K562 (cell line): ENCODE results near the gene CHST7. TPM values are rescaled to one million over a fixed set of nuclear protein-coding genes. Genes with fewer than 3 reads are reported as not detected.

Experiments used
- ATAC-seq: fragments of 200-7000 bp; cut with Tn5 transposase; 3 replicates; pipeline ENCODE4 v1.9.1; 2020; ENCODE audit warnings: moderate library complexity
- BruUV-seq: library from RNA; stranded (reverse); fragments of 400-500 nt; replicated peaks from 2 replicates; lab custom pipeline; 2021; lab: Mats Ljungman, UMichigan
- CTCF ChIA-PET: fragments of 300-600 bp; formaldehyde crosslinking; extraction: SDS; loops from one replicate; lab custom pipeline; 2021; ENCODE audit warnings: low intra/inter-chr PET ratio; lab: Yijun Ruan, JAX
- POLR2A ChIA-PET: fragments of 300-600, 350-650 bp; sonication (Branson Sonifier 250); formaldehyde crosslinking; extraction: SDS; loops from one replicate; lab custom pipeline; 2021; ENCODE audit warnings: antibody characterized with exemption, inconsistent platforms; lab: Yijun Ruan, JAX
- DNase-seq, 4 experiments: peaks; one replicate each; pipeline versions ENCODE4 v3.0.0 to v3.0.0-alpha.2; 2011 to 2018; ENCODE audit warnings: low spot score in 3 of 4, mixed read lengths in 3 of 4; ENCODE audit errors: extremely low read depth in 1 of 4
- FAIRE-seq: peaks from 2 replicates; lab custom pipeline; 2011; peaks lifted over from hg19 to GRCh38; lab: Jason Lieb, UNC
- H2AFZ ChIP-seq: 2 replicates; pipeline ENCODE4 v1.6.0; 2011; ENCODE audit warnings: low read depth, low read length, control low read depth, inconsistent platforms
- H3K27ac ChIP-seq: fragments of 200-600 bp; 3 replicates; pipeline ENCODE4 v1.8.0; 2011; ENCODE audit warnings: low read depth, mild to moderate bottlenecking, control low read depth, inconsistent platforms, low read length, moderate library complexity, mixed read lengths; ENCODE audit errors: extremely low read depth
- H3K27me3 ChIP-seq, 2 experiments: fragments of 300-600 bp in 1 of 2; 2 replicates in 1 of 2; 3 replicates in 1 of 2; pipeline versions ENCODE4 v1.6.0 to v1.8.0; 2011; ENCODE audit warnings: inconsistent platforms in 2 of 2, low read length in 2 of 2, mild to moderate bottlenecking in 1 of 2, mixed read lengths in 1 of 2, moderate library complexity in 1 of 2; ENCODE audit not compliant: control insufficient read depth in 2 of 2, insufficient read depth in 2 of 2
- H3K36me3 ChIP-seq: fragments of 300-600 bp; 3 replicates; pipeline ENCODE4 v1.8.0; 2011; ENCODE audit warnings: mild to moderate bottlenecking, low read length, inconsistent platforms; ENCODE audit not compliant: control insufficient read depth, insufficient read depth
- H3K4me1 ChIP-seq, 2 experiments: fragments of 200-600 bp in 1 of 2; replicated peaks in 1 of 2; 2 replicates in 1 of 2; 3 replicates in 1 of 2; pipeline versions ENCODE4 v1.5.1 to v1.8.0; 2011; ENCODE audit warnings: inconsistent platforms in 2 of 2, low read length in 2 of 2, mild to moderate bottlenecking in 1 of 2, mixed read lengths in 1 of 2, moderate library complexity in 1 of 2; ENCODE audit not compliant: control insufficient read depth in 2 of 2, insufficient read depth in 2 of 2
- H3K4me2 ChIP-seq: 2 replicates; pipeline ENCODE4 v1.6.1; 2011; ENCODE audit warnings: low read length, control low read depth, inconsistent platforms, mixed read lengths; ENCODE audit not compliant: insufficient read depth
- H3K4me3 ChIP-seq: fragments of 200-600 bp; sonication (generic), shearing (Covaris generic); 2 replicates; pipeline ENCODE4 v1.5.1; 2016; ENCODE audit warnings: control low read depth, inconsistent platforms
- H3K79me2 ChIP-seq: fragments of 200-600 bp; 3 replicates; pipeline ENCODE4 v1.8.0; 2011; ENCODE audit warnings: low read length, inconsistent platforms; ENCODE audit not compliant: control insufficient read depth, insufficient read depth
- H3K9ac ChIP-seq, 2 experiments: 2 replicates each; pipeline versions ENCODE4 v1.6.0 to v1.6.1; 2011; ENCODE audit warnings: low read depth in 2 of 2, low read length in 2 of 2, control low read depth in 1 of 2, inconsistent platforms in 1 of 2, mild to moderate bottlenecking in 1 of 2, mixed read lengths in 1 of 2; ENCODE audit not compliant: insufficient read depth in 1 of 2
- H3K9me1 ChIP-seq: one replicate; pipeline ENCODE4 v1.6.0; 2011; ENCODE audit warnings: inconsistent platforms, mild to moderate bottlenecking, low read length, moderate library complexity; ENCODE audit not compliant: control insufficient read depth, insufficient read depth
- H3K9me3 ChIP-seq: replicated peaks from 2 replicates; pipeline ENCODE4 v1.5.1; 2011; ENCODE audit warnings: low read depth, low read length, inconsistent platforms; ENCODE audit not compliant: control insufficient read depth, insufficient read depth
- H4K20me1 ChIP-seq: replicated peaks from 2 replicates; pipeline ENCODE4 v1.6.1; 2011; ENCODE audit warnings: low read length, inconsistent platforms, mixed read lengths; ENCODE audit not compliant: control insufficient read depth, insufficient read depth
- CBX3 ChIP-seq, 2 experiments: IDR thresholded peaks; 1 replicate in 1 of 2; 2 replicates in 1 of 2; pipeline ENCODE4 v1.6.1; 2012; ENCODE audit warnings: inconsistent platforms in 2 of 2, low read length in 2 of 2, borderline replicate concordance in 1 of 2, control low read depth in 1 of 2
- DMBX1 ChIP-seq: fragments of 250-450 bp; sonication (Bioruptor Pico); IDR thresholded peaks from 2 replicates; pipeline ENCODE4 v1.8.0; 2022; ENCODE audit warnings: inconsistent platforms, mild to moderate bottlenecking, moderate library complexity, borderline replicate concordance
- EGR1 ChIP-seq: fragments of 450-650 bp; conservative IDR thresholded peaks from 2 replicates; pipeline ENCODE4 v1.6.1; 2017; ENCODE audit warnings: mild to moderate bottlenecking
- EP400 ChIP-seq: fragments of 450-650 bp; IDR thresholded peaks from 2 replicates; pipeline ENCODE4 v1.6.1; 2017; ENCODE audit warnings: antibody characterized with exemption, mild to moderate bottlenecking, moderate library complexity
- GABPB1 ChIP-seq: sonication (generic); formaldehyde crosslinking; IDR thresholded peaks from 2 replicates; pipeline ENCODE4 v1.8.0; 2022; ENCODE audit warnings: mild to moderate bottlenecking, missing genetic modification reagents
- GATA2 ChIP-seq: sonication (generic); formaldehyde crosslinking; IDR thresholded peaks from 2 replicates; pipeline ENCODE4 v1.4.0; 2020; ENCODE audit warnings: mild to moderate bottlenecking, missing genetic modification reagents
- KAT7 ChIP-seq: sonication (generic); formaldehyde crosslinking; IDR thresholded peaks from 2 replicates; pipeline ENCODE4 v1.8.0; 2022; ENCODE audit warnings: missing genetic modification reagents, mild to moderate bottlenecking, borderline replicate concordance
- LARP7 ChIP-seq: fragments of 450-650 bp; IDR thresholded peaks from 2 replicates; pipeline ENCODE4 v1.6.1; 2016
- MCM7 ChIP-seq, 2 experiments: fragments of 450-650 bp; IDR thresholded peaks; 2 replicates each; pipeline ENCODE4 v1.6.1; 2016 to 2018
- MED1 ChIP-seq: sonication (generic); formaldehyde crosslinking; IDR thresholded peaks from 2 replicates; pipeline ENCODE4 v1.8.1; 2023; ENCODE audit warnings: missing genetic modification reagents, borderline replicate concordance
- SIRT6 ChIP-seq: IDR thresholded peaks from one replicate; pipeline ENCODE4 v1.6.1; 2012; ENCODE audit warnings: low read depth, mild to moderate bottlenecking, control low read depth, inconsistent platforms, low read length, moderate library complexity
- ZC3H8 ChIP-seq: fragments of 450-650 bp; IDR thresholded peaks from 2 replicates; pipeline ENCODE4 v1.6.1; 2017
- ZNF121 ChIP-seq: sonication (generic); formaldehyde crosslinking; conservative IDR thresholded peaks from 2 replicates; pipeline ENCODE4 v1.8.0; 2022; ENCODE audit warnings: missing genetic modification reagents
- ZNF197 ChIP-seq: fragments of 200-800 bp; sonication (Bioruptor generic); IDR thresholded peaks from 2 replicates; pipeline ENCODE4 v1.6.1; 2016; ENCODE audit warnings: low read depth, missing genetic modification characterization, missing compliant biosample characterization
- ZNF23 ChIP-seq: fragments of 250-450 bp; sonication (Bioruptor Pico); IDR thresholded peaks from 2 replicates; pipeline ENCODE4 v1.4.0; 2020; ENCODE audit warnings: mild to moderate bottlenecking
- ZNF551 ChIP-seq: fragments of 250-450 bp; sonication (Bioruptor Pico); IDR thresholded peaks from 2 replicates; pipeline ENCODE4 v1.5.0; 2021; ENCODE audit warnings: mild to moderate bottlenecking, moderate library complexity
- ZNF639 ChIP-seq, 2 experiments: fragments of 200-800 bp in 1 of 2; sonication (Bioruptor generic) in 1 of 2; sonication (generic) in 1 of 2; formaldehyde crosslinking in 1 of 2; IDR thresholded peaks in 1 of 2; conservative IDR thresholded peaks in 1 of 2; 2 replicates each; pipeline versions ENCODE4 v1.5.0 to v1.6.1; 2016 to 2020; ENCODE audit warnings: missing compliant biosample characterization in 1 of 2, missing genetic modification characterization in 1 of 2, missing genetic modification reagents in 1 of 2
- ZNF785 ChIP-seq: fragments of 250-450 bp; sonication (Bioruptor Pico); IDR thresholded peaks from 2 replicates; pipeline ENCODE4 v1.4.0; 2020; ENCODE audit warnings: mild to moderate bottlenecking
- WGBS: fragments of 100-300 bp; shearing (Covaris generic); methylation state at CpG from one replicate; pipeline ENCODE4 v1.1.6; 2016; ENCODE audit warnings: low coverage, mixed read lengths; ENCODE audit not compliant: insufficient coverage; ENCODE audit errors: missing lambda C conversion rate; 5-methylcytosine and 5-hydroxymethylcytosine counted together
- in situ Hi-C: fragments of 300-500 bp; cut with MboI; formaldehyde crosslinking; loops from 4 replicates; pipeline ENCODE4 v1.15.0; 2018; ENCODE audit warnings: inconsistent platforms, mixed read lengths
- intact Hi-C: fragments of 100-400 bp; cut with micrococcal nuclease; formaldehyde crosslinking; loops from 2 replicates; pipeline ENCODE4 v1.14.2; 2022
- polyA plus RNA-seq, 8 experiments: library from polyadenylated mRNA; depleted of rRNA in 4 of 8; stranded (reverse) in 5 of 8; unstranded in 3 of 8; fragments of >200 nt; fragmentation: Nextera tagmentation in 2 of 8; fragmentation: Illumina TruSeq in 1 of 8; extraction: Ambion mirVana in 2 of 8; extraction: Trizol in 1 of 8; gene quantifications; 2 replicates each; pipeline versions ENCODE4 v1.2.1 to v1.2.3, GENCODE V29; 2011 to 2014; ENCODE audit warnings: inconsistent platforms in 1 of 8, missing spikeins in 1 of 8
- total RNA-seq, 7 experiments: library from RNA; depleted of rRNA in 6 of 7; stranded (reverse); fragments of >200 nt in 6 of 7; fragmentation: Illumina TruSeq in 2 of 7; extraction: Trizol in 2 of 7; gene quantifications; 2 replicates each; pipeline versions ENCODE4 v1.2.1 to v1.2.3, GENCODE V29; 2011 to 2021; ENCODE audit warnings: low replicate concordance in 1 of 7
- TF ChIP-seq, protein P1 (sequence below): fragments of 450-650 bp; IDR thresholded peaks from 2 replicates; pipeline ENCODE4 v1.6.1; 2017; ENCODE audit warnings: antibody characterized with exemption

The CHST7 gene
- total and polyA plus RNA-seq, 9 of the 15 experiments (the other 6 are each of a cell fraction or from before 2014, with no cell fraction given), result 0.04 to 0.41 (median 0.09) TPM; not detected in 2

DNA sequence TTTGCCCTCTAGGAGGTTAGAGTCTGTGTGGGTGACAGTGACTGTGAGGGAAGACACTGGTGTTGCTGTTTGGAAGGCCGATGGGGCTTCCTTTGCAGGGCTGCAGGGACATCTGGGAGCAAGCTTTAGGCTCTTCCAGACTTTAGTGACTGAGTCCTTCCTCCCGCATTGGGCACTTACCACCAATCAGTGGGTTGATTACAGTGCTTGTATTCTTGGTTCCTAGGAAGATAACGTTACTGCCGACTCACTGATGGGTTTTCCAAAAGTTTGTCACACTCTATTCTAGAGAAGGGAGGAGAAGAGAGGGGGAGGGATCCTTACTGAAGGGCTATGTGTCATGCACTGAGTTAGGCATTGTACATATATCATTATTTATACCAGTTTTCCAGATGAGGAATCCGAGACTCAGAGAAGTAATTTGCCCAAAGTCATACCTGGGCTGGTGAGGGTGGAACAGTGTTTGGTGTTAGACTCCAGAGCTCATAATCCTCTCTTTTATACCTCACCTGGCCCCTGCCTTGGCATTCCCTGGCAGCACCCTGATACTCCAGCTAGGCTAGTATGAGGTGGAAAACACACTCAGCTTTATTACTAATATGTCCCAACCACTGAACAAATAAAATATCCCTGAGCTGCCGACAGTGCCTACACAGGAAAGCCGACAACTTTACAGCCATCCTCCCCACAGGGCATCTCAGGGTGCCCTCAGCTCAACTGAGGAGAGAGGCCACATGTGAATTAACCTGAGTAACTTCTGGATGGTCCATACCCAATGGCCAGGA lies 3.8 kb downstream of the CHST7 start:
- ChIA-PET CTCF (no interaction called here), POLR2A (interaction anchor here (0.7 kb wide), 1 partner anchor 274 kb away, joined by 4 read pairs; no protein-coding TSS in a partner anchor)
- Histone ChIP-seq H3K36me3 (no peaks in the 10 kb centered on the region), H3K4me1 (no peaks in the 10 kb centered on the region), H3K4me2 (no peak overlapping the region), H3K27me3 (no peaks in the 10 kb centered on the region), H3K4me3 (no peak overlapping the region), H4K20me1 (no peaks in the 10 kb centered on the region), H3K9ac (no peak overlapping the region), H2AFZ (no peak overlapping the region), H3K9me1 (no peaks in the 10 kb centered on the region), H3K79me2 (no peaks in the 10 kb centered on the region), H3K9me3 (no peaks in the 10 kb centered on the region), H3K27ac (no peak overlapping the region)
- FAIRE-seq (no peak), ATAC-seq (no peak), DNase-seq (no peak)
- BruUV-seq, result no TSS peak
- WGBS, result 0% methylated on average over 7 of the region's 7 CpGs
- intact Hi-C loops (no loop called here), in situ Hi-C loops (no loop called here)
- no peak for TF ChIP-seq MCM7 (IDR thresholded peaks at IDR 0.05)
- no peak for TF ChIP-seq ZNF23 (CRISPR knock-in tag)
- TF ChIP-seq ZNF121, result no peak
- no peak for TF ChIP-seq LARP7
- no peak for TF ChIP-seq ZNF551 (CRISPR knock-in tag)
- TF ChIP-seq, protein P1, sequence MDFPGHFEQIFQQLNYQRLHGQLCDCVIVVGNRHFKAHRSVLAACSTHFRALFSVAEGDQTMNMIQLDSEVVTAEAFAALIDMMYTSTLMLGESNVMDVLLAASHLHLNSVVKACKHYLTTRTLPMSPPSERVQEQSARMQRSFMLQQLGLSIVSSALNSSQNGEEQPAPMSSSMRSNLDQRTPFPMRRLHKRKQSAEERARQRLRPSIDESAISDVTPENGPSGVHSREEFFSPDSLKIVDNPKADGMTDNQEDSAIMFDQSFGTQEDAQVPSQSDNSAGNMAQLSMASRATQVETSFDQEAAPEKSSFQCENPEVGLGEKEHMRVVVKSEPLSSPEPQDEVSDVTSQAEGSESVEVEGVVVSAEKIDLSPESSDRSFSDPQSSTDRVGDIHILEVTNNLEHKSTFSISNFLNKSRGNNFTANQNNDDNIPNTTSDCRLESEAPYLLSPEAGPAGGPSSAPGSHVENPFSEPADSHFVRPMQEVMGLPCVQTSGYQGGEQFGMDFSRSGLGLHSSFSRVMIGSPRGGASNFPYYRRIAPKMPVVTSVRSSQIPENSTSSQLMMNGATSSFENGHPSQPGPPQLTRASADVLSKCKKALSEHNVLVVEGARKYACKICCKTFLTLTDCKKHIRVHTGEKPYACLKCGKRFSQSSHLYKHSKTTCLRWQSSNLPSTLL, result no peak
- no peak for TF ChIP-seq SIRT6
- no peak for TF ChIP-seq ZNF785
- no peak for TF ChIP-seq GATA2 (CRISPR knock-in tag)
- no peak for TF ChIP-seq GABPB1 (CRISPR knock-in tag)
- no peak for TF ChIP-seq EP400
- no peak for TF ChIP-seq DMBX1 (CRISPR knock-in tag)
- no peak for TF ChIP-seq ZNF197
- TF ChIP-seq ZC3H8, result no peak
- TF ChIP-seq MED1, result no peak
- no peak for TF ChIP-seq CBX3 (IDR thresholded peaks at IDR 0.05; ENCODE audit: borderline replicate concordance in 1 of 2, low read length in 2 of 2)
- no peak for TF ChIP-seq ZNF639 (CRISPR knock-in tag; conservative IDR thresholded peaks at IDR 0.05 in 1 of 2, IDR thresholded peaks at IDR 0.05 in 1 of 2)
- TF ChIP-seq KAT7 (CRISPR knock-in tag), result no peak
- TF ChIP-seq EGR1, result no peak
